SK-N-SH treated with all-trans-retinoic acid at 6 μM for 48 hours (cell line): ENCODE data around the gene VCAN.

ENCODE experiments used
- ATAC-seq: fragments of 200-7000 bp; cut with Tn5 transposase; 3 replicates; pipeline ENCODE4 v1.9.1; 2020; ENCODE audit warnings: mild to moderate bottlenecking, moderate library complexity
- ARNTL ChIP-seq: fragments of 450-650 bp; formaldehyde crosslinking; IDR thresholded peaks from 2 replicates; pipeline ENCODE4 v1.5.0; 2020; ENCODE audit warnings: low read depth, mild to moderate bottlenecking, moderate library complexity, borderline replicate concordance
- BACH2 ChIP-seq: fragments of 250-450 bp; sonication (Bioruptor Pico); IDR thresholded peaks from 2 replicates; pipeline ENCODE4 v1.9.0; 2021; ENCODE audit warnings: mild to moderate bottlenecking, borderline replicate concordance
- CREB5 ChIP-seq: fragments of 250-450 bp; sonication (Bioruptor Pico); IDR thresholded peaks from 2 replicates; pipeline ENCODE4 v1.5.1; 2020; ENCODE audit warnings: low read depth, mild to moderate bottlenecking, moderate library complexity
- CSDC2 ChIP-seq: fragments of 250-450 bp; sonication (Bioruptor Pico); IDR thresholded peaks from 2 replicates; pipeline ENCODE4 v1.5.0; 2020; ENCODE audit warnings: mild to moderate bottlenecking, moderate library complexity
- ESRRG ChIP-seq: fragments of 250-450 bp; sonication (Bioruptor Pico); IDR thresholded peaks from 2 replicates; pipeline ENCODE4 v1.6.1; 2021; ENCODE audit warnings: mild to moderate bottlenecking
- GLIS3 ChIP-seq: fragments of 250-450 bp; sonication (Bioruptor Pico); IDR thresholded peaks from 2 replicates; pipeline ENCODE4 v1.5.0; 2020; ENCODE audit warnings: mild to moderate bottlenecking, moderate library complexity
- ISL1 ChIP-seq: fragments of 250-450 bp; sonication (Bioruptor Pico); IDR thresholded peaks from 2 replicates; pipeline ENCODE4 v2.1.2; 2022; ENCODE audit warnings: mild to moderate bottlenecking, moderate library complexity
- PATZ1 ChIP-seq: fragments of 250-450 bp; sonication (Bioruptor Pico); IDR thresholded peaks from 2 replicates; pipeline ENCODE4 v1.8.0; 2020; ENCODE audit warnings: mild to moderate bottlenecking, moderate library complexity, borderline replicate concordance
- POU6F1 ChIP-seq: fragments of 250-450 bp; sonication (Bioruptor Pico); IDR thresholded peaks from 2 replicates; pipeline ENCODE4 v1.8.0; 2021; ENCODE audit warnings: low read depth, mild to moderate bottlenecking, moderate library complexity, borderline replicate concordance
- PPARA ChIP-seq: fragments of 250-450 bp; sonication (Bioruptor Pico); IDR thresholded peaks from 2 replicates; pipeline ENCODE4 v1.5.0; 2020; ENCODE audit warnings: mild to moderate bottlenecking, borderline replicate concordance
- RARB ChIP-seq: fragments of 250-450 bp; sonication (Bioruptor Pico); IDR thresholded peaks from 2 replicates; pipeline ENCODE4 v1.8.0; 2021; ENCODE audit warnings: mild to moderate bottlenecking, moderate library complexity
- SNAI2 ChIP-seq: fragments of 250-450 bp; sonication (Bioruptor Pico); IDR thresholded peaks from 2 replicates; pipeline ENCODE4 v1.5.0; 2020; ENCODE audit warnings: mild to moderate bottlenecking, moderate library complexity
- TCF4 ChIP-seq: fragments of 250-450 bp; sonication (Bioruptor Pico); IDR thresholded peaks from 2 replicates; pipeline ENCODE4 v1.8.0; 2021; ENCODE audit warnings: mild to moderate bottlenecking, moderate library complexity, borderline replicate concordance
- TOX ChIP-seq: fragments of 250-450 bp; sonication (Bioruptor Pico); IDR thresholded peaks from 2 replicates; pipeline ENCODE4 v1.8.0; 2021; ENCODE audit warnings: mild to moderate bottlenecking, moderate library complexity, borderline replicate concordance
- ZC3H10 ChIP-seq: fragments of 250-450 bp; sonication (Bioruptor Pico); IDR thresholded peaks from 2 replicates; pipeline ENCODE4 v1.5.1; 2021; ENCODE audit warnings: mild to moderate bottlenecking, moderate library complexity
- ZFP3 ChIP-seq: fragments of 250-450 bp; sonication (Bioruptor Pico); IDR thresholded peaks from 2 replicates; pipeline ENCODE4 v1.5.0; 2020; ENCODE audit warnings: mild to moderate bottlenecking, moderate library complexity
- ZFP30 ChIP-seq: fragments of 450-650 bp; formaldehyde crosslinking; IDR thresholded peaks from 2 replicates; pipeline ENCODE4 v1.5.0; 2022; ENCODE audit warnings: mild to moderate bottlenecking, moderate library complexity
- ZNF565 ChIP-seq: fragments of 450-650 bp; formaldehyde crosslinking; conservative IDR thresholded peaks from 2 replicates; pipeline ENCODE4 v1.5.0; 2020; ENCODE audit warnings: low read depth, mild to moderate bottlenecking, moderate library complexity
- ZNF70 ChIP-seq: fragments of 450-650 bp; formaldehyde crosslinking; IDR thresholded peaks from 2 replicates; pipeline ENCODE4 v1.5.0; 2020; ENCODE audit warnings: mild to moderate bottlenecking, moderate library complexity
- TF ChIP-seq, protein P1 (sequence below): fragments of 250-450 bp; sonication (Bioruptor Pico); IDR thresholded peaks from 2 replicates; pipeline ENCODE4 v1.5.1; 2021; ENCODE audit warnings: mild to moderate bottlenecking, moderate library complexity
- TF ChIP-seq, protein P2 (sequence below): fragments of 250-450 bp; sonication (Bioruptor Pico); IDR thresholded peaks from 2 replicates; pipeline ENCODE4 v1.5.0; 2020; ENCODE audit warnings: mild to moderate bottlenecking, moderate library complexity

VCAN gene

GRCh38 chr5:83540105-83540504, 68.6 kb downstream of the VCAN start:
- TF ChIP-seq RARB (CRISPR knock-in tag) = no peak
- no peak for ATAC-seq

DNA sequence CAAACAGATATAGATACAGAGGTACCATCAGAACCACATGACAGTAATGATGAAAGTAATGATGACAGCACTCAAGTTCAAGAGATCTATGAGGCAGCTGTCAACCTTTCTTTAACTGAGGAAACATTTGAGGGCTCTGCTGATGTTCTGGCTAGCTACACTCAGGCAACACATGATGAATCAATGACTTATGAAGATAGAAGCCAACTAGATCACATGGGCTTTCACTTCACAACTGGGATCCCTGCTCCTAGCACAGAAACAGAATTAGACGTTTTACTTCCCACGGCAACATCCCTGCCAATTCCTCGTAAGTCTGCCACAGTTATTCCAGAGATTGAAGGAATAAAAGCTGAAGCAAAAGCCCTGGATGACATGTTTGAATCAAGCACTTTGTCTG, 69.2 kb downstream of the VCAN start:
- TF ChIP-seq ZFP30 (CRISPR knock-in tag) (no peak), ARNTL (CRISPR knock-in tag) (no peak)
- no peak for ATAC-seq

GRCh38 chr5:83542839-83543238, 71.3 kb downstream of the VCAN start:
- ATAC-seq = no peak
- TF ChIP-seq GLIS3 (CRISPR knock-in tag) (no peak), CREB5 (CRISPR knock-in tag) (no peak), ARNTL (CRISPR knock-in tag) (no peak), PATZ1 (CRISPR knock-in tag) (no peak), TOX (CRISPR knock-in tag) (no peak), ZC3H10 (CRISPR knock-in tag) (no peak), RARB (CRISPR knock-in tag) (no peak), ISL1 (CRISPR knock-in tag) (no peak)

GRCh38 chr5:83543898-83544297, 72.4 kb downstream of the VCAN start:
- TF ChIP-seq TCF4 (CRISPR knock-in tag) (no peak), CSDC2 (CRISPR knock-in tag) (no peak), PPARA (CRISPR knock-in tag) (no peak), ZNF565 (CRISPR knock-in tag) (no peak), ARNTL (CRISPR knock-in tag) (no peak), RARB (CRISPR knock-in tag) (no peak), ZFP3 (CRISPR knock-in tag) (no peak), ZNF70 (CRISPR knock-in tag) (no peak), CREB5 (CRISPR knock-in tag) (no peak), GLIS3 (CRISPR knock-in tag) (no peak), ZC3H10 (CRISPR knock-in tag) (no peak), SNAI2 (no peak), ESRRG (no peak), POU6F1 (CRISPR knock-in tag) (no peak), ZFP30 (CRISPR knock-in tag) (no peak), BACH2 (no peak), TOX (CRISPR knock-in tag) (no peak)
- TF ChIP-seq, protein P1, sequence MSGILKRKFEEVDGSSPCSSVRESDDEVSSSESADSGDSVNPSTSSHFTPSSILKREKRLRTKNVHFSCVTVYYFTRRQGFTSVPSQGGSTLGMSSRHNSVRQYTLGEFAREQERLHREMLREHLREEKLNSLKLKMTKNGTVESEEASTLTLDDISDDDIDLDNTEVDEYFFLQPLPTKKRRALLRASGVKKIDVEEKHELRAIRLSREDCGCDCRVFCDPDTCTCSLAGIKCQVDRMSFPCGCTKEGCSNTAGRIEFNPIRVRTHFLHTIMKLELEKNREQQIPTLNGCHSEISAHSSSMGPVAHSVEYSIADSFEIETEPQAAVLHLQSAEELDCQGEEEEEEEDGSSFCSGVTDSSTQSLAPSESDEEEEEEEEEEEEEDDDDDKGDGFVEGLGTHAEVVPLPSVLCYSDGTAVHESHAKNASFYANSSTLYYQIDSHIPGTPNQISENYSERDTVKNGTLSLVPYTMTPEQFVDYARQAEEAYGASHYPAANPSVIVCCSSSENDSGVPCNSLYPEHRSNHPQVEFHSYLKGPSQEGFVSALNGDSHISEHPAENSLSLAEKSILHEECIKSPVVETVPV (CRISPR knock-in tag) = no peak
- TF ChIP-seq, protein P2, sequence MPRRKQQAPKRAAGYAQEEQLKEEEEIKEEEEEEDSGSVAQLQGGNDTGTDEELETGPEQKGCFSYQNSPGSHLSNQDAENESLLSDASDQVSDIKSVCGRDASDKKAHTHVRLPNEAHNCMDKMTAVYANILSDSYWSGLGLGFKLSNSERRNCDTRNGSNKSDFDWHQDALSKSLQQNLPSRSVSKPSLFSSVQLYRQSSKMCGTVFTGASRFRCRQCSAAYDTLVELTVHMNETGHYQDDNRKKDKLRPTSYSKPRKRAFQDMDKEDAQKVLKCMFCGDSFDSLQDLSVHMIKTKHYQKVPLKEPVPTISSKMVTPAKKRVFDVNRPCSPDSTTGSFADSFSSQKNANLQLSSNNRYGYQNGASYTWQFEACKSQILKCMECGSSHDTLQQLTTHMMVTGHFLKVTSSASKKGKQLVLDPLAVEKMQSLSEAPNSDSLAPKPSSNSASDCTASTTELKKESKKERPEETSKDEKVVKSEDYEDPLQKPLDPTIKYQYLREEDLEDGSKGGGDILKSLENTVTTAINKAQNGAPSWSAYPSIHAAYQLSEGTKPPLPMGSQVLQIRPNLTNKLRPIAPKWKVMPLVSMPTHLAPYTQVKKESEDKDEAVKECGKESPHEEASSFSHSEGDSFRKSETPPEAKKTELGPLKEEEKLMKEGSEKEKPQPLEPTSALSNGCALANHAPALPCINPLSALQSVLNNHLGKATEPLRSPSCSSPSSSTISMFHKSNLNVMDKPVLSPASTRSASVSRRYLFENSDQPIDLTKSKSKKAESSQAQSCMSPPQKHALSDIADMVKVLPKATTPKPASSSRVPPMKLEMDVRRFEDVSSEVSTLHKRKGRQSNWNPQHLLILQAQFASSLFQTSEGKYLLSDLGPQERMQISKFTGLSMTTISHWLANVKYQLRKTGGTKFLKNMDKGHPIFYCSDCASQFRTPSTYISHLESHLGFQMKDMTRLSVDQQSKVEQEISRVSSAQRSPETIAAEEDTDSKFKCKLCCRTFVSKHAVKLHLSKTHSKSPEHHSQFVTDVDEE = no peak
- TF ChIP-seq, all 23 proteins: peak for 0
- ATAC-seq = no peak
